HG02885 (cell line): Measurements from ENCODE around the gene ZEB1.
"Not testable (repeated sequence)": the region's sequence is repeated elsewhere in the genome, so short reads cannot be mapped to it uniquely, and the experiment has no call there.

ENCODE experiments used
- ATAC-seq: cut with Tn5 transposase; IDR thresholded peaks from one replicate; pipeline ENCODE4 v1.9.1; 2021; ENCODE audit warnings: mild to moderate bottlenecking; ENCODE audit not compliant: unreplicated experiment, poor library complexity

The ZEB1 gene

DNA sequence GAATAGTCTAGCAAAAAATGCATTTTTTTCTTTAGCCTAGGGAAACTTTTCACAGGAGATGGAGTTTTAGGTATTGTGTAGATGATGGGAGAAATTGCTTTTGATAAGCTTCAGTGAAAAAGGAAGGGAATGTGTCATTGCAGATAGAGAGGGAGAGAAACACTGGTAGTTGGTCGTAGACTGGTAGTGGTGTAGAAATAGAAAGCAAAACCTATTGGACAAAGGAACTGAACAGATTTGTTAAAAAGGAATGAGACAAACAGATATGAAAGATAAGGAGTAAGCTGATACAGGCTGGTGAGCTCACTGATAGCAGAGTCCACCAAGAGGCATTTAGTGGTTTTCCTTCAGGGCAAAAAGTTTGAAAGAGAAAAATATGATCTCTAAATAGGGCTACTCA, 94.3 kb downstream of the ZEB1 start:
- no peak for ATAC-seq

DNA sequence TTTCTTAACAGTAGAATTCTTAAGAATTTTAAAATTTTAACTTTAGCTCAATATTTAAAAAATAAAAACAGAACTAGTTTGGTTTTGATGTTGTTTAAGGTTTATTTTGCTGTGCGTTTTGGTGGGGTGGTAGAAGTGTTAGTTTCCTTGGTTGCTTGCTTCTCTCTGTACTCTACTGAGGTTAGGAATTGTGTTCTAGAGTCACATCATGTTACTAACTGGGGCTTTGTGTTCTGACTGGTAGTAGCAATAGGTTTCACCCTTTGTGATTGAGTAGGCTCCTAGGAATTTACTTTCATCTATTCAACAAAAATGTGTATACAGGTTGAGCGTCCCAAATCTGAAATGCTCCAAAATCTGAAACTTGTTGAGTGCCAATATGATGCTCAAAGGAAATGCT, 99.5 kb downstream of the ZEB1 start:
- ATAC-seq: no peak

DNA sequence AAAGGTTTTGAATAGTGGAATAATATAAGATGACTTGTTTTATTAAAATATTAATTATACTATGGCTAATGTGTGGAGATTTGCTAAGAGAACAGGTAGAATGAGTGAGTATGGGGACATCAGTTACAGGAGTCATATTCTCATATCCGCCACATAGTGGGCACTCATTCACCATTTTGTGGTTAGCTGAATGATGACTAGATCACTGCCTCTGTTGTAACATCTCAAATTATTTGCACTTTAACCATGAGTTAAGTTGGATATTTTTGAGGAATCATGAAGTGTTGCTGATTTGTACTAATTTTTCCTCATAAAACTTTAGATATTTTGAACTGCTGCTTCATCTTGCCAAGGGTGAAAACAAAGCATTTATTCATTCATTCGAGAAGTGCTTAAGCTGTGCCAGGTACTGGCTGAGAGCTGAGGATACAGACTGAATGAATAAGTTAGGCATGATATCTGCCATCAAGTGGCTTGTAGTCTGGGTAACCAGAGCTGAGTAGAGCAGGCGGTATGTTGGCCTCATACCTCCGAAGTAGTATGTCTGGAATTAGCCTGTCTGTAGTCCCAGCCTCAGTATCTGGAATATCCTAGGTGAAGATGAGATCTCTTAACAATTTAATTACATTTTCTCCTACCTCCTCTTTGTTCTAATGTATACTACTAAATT, 100.5 kb downstream of the ZEB1 start:
- no peak for ATAC-seq

DNA sequence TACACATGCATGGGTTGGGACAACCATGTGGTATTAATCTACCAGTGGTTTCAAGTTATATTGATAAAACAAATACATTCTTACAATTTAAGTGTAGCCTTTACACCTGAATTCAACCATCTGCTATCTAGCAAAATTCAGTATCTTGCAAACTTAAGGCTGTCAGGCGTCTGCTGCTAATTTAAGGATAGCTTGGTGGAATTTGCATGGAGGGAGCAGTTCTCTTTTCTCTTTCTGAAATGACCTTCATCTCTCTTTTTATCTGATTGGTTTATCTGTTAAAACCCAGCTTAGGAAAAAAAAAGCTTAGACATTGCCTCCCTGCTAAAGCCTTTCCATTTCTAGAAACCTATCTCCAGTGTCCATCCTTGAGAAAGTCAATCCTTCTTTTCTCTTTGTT, 102.3 kb downstream of the ZEB1 start:
- no peak for ATAC-seq

DNA sequence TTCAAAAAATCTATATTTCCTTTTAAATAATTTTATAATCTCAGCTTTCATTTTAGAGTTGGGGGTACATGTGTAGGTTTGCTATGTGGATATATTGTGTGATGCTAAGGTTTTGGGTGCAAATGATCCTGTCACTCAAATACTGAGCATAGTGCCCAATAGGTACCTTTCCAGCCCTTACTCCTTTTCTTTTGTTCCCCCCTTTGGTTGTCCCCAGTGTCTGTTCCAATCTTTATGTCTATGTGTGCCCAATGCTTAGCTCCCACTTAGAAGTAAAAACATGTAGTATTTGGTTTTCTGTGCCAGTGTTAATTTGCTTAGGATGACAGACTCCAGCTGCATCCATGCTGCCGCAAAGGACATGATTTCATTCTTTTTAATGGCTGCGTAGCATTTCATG, 103.6 kb downstream of the ZEB1 start:
- no peak for ATAC-seq

DNA sequence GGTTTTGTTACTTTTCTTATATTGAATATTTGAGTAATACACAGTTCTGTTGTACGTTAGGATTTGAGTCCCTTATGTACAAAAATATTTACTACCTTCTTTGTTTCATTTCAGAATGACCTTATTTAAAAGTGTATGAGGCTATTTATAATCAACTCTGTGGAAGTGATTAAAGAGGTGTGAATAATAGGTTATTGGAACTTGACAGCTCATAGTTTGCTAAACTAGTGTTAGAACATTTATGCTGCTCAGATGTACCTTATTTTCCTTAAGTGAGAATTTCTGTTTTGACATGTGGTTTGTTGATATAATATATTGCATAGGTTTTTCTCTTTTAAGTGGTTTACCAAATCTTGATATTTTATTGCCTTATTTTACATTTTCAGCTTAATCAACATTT, 105.5 kb downstream of the ZEB1 start:
- ATAC-seq: no peak

DNA sequence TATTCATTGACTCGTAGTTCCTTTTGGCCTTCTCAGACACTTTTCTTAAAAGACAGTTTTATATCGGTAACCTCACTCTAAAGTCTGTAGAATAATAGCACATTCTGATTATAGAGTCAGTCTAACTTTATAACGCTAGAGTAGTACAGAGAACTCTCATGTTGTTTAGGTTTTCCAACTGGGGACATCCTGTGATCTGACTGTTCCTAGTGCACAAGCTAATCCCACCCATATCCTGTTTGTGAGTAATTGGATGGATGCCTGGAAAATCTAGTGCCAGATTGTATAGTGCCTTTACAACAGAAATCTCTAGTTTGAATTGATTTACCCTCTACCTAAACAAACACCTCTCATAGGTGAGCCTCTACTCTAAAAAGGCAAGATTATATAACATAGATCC, 107.4 kb downstream of the ZEB1 start:
- ATAC-seq: no peak

DNA sequence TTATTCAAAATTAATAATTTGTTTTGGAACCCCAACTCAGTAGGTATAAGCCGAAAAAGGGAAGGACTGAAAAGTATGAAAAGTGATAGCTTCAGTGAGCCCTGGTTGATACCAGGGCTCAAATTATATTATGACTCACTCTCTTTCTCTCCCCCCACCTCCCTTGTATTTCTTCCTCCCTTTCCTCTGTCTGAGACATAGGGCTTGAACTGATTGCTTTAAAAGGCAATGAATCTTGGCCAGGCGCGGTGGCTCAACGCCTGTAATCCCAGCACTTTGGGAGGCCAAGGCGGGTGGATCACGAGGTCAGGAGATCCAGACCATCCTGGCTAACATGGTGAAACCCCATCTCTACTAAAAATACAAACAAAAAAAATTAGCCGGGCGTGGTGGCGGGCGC, 108.3 kb downstream of the ZEB1 start:
- ATAC-seq: not testable (repeated sequence)

DNA sequence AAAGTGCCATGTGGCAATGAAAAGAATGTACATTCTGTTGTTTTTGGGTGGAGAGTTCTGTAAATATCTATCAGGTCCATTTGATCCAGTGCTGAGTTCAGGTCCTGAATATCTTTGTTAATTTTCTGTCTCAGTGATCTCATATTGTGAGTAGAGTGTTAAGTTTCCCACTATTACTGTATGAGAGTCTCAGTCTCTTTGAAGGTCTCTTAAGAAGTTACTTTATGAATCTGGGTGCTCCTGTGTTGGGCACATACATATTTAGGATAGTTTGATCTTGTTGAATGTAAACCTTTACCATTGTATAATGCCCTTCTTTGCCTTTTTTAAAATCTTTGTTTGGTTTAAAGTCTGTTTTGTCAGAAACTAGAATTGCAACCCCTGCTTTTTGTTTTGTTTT, 109.5 kb downstream of the ZEB1 start:
- not testable (repeated sequence) for ATAC-seq

DNA sequence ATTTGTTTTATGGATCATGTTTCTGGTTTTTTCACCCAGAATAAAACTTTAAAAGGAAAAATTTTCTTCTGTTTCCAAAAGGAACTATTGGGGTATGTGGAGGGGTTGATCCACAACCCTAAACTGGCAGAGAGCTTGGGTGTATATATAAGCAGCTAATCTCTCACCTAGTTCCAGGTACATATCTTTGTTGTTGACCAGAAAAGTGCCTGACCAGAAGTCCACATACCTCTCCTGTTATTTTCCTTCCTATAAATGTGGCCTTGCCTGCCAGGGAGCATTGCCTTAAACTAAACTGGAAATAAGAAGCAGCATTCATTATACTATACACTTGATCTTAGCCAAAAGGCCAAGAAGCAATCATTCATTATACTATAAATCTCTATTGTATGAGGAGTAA, 112.0 kb downstream of the ZEB1 start:
- no peak for ATAC-seq

DNA sequence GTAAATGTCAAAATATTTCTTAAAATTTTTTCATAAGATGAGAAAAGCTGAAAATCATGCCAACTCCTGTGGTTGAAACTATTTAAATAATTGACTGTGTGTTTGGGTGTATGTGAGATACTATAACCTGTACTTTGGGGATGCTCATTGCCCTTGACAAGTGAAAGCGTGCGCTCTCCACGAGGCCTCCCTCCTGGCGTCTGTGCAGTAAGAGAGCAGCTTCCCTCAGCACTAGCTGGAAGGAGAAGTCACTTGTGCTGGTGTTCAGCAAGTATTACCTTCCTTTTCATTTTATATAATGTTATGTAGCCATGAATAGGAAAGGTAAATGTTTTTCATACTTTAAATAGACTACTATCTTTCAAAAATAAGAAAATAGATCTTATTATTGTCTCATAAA, 118.9 kb downstream of the ZEB1 start:
- ATAC-seq: no peak

DNA sequence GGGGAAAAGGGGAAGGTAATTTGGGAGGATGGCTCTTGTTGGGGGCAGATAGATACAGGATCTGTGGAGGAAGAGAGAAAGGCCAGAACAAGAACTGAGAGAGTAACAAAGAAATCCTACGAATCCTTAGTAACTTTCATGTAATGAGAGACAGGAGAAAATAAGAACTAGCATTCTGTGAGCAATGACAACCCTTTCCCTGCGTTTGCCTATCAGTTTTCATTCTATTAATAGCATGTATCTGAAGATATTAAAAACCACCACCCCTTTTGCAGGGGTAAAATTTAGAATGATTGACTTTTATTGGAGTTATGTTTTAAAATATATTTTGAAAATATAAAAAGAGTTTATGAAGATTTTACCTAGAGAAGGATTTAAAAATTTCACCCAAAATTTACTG, 132.8 kb downstream of the ZEB1 start:
- ATAC-seq: no peak

DNA sequence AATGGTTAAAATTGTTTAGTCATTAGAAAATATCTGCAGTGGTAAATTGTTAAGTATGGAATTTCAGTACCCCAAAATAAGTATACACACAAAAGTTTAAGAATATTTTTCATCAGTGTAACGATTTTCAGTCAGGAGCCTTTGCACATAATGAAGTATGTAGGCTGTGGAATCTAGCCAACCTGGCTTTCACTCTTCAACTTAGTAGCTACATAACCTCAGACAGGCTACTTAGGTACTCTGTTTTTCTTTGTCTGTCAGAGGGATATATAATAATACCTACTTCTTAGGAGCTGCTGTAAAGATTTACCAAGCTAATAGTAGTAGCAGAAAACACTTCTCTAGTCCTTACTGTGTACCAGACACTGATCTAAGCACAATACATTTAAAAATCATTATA, 137.5 kb downstream of the ZEB1 start:
- no peak for ATAC-seq

DNA sequence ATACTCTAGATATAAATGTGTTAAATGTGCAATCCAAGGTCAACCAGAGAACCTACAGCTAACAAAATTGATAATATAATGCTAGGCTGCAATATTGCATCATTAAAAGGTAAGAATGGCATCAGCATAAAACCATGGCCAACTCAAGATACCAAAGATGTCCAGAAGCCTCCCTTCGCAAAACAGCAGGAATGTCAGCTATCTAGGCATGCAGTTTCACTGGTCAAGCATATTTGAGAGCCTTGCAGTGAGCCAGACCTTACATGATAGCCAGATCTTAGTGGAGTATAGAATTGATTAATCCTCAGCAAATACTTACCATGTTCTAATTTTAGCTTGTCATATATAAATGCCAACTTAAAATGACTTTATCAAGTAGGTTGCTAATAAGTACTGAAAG, 138.8 kb downstream of the ZEB1 start:
- ATAC-seq: no peak

DNA sequence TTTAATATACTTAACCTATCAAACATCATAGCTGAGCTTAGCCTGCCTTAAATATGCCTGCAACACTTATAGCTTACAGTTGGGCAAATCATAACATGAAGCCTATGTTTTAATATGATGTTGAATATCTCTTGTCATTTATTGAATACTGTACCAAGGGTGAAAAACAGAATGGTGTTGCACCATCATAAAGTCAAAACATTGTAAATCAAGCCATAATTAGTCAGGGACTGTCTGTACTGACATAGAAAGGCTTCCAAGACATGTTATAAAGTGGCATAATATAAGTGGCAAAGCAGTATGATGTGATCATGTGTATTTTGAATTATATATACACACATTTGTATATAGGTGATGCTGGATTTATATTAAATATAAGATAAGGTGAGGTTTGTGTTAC, 140.0 kb downstream of the ZEB1 start:
- no peak for ATAC-seq

DNA sequence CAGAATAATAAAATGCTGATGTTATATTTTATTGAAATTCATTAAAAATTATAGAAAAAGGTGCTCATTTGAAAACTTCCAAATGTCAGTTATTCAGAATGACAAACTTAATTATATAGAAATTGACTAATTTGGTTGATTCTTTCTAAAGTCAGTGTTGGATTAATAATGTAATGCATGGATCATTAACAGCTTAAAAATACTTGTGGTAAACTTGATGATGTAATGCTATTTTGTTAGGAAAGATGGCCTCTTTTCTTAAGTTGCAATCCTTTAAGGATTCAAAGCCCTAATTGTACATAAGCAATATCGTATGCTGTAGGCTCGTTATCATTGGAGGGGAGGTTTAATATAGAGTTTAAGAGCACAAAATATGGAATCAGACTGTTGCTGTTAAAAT, 141.2 kb downstream of the ZEB1 start:
- ATAC-seq: no peak

DNA sequence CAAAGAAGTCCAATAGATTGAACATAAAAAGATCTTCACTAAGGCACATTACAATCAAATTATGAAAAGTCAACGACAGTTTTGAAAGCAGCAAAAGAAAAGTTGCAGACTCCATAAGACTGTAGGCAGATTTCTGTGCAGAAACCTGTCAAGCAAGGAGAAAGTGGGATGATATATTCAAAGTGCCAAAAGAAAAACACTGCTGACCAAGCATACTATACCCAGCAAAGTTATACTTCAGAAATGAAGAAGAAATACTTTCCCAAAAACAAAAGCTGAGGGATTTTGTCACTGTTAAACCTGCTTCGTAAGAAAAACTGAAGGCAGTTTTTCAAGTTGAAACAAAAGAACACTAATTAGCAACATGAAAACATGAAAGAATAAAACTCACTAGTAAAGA, 145.5 kb downstream of the ZEB1 start:
- ATAC-seq: no peak

DNA sequence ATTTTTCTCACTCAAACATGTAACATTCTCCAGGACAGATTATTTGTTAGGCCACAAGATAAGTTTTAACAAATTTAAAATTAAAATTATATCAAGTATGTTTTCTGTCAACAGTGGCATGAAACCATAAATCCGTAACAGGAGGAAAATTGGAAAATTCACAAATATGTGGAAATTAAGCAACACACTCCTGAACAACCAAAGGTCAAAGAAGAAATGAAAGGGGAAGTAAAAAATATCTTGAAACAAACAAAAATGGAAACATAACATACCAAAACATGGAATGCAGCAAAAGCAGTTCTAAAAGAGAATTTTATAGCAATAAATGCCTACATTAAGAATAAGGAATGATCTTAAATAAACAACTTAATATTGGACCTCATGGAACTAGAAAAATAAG, 147.3 kb downstream of the ZEB1 start:
- ATAC-seq: no peak

DNA sequence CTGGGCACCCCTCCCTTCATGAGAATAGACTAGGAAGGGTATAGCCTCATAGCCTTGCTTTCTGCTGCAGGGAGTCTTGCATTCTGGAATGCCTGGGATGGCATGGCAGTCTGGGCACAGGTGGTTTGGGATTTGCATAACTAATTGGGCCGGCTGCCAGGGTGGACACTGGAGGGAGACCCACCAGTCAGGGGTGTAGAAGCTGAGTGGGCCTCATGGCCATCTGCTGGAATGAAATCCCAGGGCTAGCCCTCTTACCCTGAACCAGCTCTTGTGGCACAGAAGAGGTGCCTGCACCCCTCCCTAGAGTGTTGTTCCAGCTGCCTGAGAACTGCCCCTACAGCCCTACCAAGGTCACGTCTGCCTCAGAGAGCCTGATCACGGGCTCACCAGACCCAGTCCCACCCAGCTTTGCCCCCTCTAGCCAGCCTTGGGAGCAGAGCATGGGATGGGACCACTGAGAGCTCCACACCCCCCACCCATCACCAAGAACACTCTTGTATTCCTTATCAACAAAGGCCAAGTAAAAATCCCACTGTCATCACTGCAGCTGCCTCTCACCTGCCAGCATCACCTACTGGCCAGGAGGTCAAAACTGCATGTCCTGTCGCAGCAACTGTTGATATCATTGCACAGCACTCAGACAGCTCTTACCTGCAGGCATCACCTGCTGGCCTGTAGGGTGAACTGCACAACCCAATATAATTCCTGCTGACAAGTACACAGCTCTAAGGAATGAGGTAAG, 148.9 kb downstream of the ZEB1 start:
- no peak for ATAC-seq

DNA sequence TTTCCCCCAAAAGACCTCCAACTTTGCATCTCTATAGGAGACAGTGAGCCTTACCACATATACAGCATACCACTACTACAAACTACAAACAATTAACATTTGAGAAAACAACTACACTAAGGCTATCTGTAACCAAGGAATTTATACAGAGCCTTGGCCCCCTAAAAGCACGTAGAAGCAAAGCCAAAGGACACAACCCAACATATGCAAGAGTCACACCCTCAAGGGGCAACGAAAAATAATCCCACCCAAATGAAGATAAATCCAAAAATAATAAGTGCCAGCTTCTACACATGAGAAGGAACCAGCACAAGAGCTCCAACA, 149.5 kb downstream of the ZEB1 start:
- no peak for ATAC-seq

DNA sequence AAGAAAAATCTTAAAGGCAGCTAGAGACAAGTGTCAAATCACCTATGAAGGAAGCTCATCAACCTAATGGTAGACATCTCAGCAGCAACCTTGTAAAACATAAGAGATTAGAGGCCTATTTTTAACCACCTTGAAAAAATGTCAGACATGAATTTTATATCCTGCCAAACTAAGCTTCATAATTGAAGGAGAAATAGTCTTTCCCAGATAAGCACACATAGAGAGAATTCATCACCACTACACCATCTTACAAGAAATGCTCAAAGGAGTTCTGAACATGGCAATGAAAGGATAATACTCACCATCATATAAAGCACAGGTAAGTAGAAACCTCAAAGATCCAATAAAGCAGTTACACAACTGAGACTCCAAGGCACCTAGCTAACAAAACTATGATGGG, 156.5 kb downstream of the ZEB1 start:
- no peak for ATAC-seq

DNA sequence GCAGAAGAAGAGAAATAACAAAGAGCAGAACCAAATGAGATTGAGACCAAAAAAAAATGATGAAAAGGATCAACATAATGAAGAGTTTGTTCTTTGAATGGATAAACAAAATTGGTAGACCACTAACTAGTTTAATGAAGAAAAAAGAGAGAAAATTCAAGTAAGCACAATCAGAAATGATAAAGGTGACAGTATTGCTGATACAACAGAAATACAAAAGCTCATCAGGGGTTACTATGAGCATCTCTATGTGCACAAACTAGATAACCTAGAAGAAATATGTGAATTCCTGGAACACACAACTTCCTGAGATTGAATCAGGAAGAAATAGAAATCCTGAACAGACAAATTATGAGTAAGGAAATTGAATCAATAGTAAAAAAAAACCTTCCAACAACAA, 157.1 kb downstream of the ZEB1 start:
- ATAC-seq: no peak
